Neutrophil (primary cell): ENCODE measurements around the gene DST.

Experiments used
- H3K27ac ChIP-seq: fragments of 200-600 bp; sonication (generic); 2 replicates; pipeline ENCODE4 v1.5.1; 2016; ENCODE audit warnings: mild to moderate bottlenecking, moderate library complexity
- H3K27me3 ChIP-seq: fragments of 200-600 bp; sonication (generic); 2 replicates; pipeline ENCODE4 v1.6.0; 2016; ENCODE audit warnings: mild to moderate bottlenecking
- H3K36me3 ChIP-seq: fragments of 200-600 bp; sonication (generic); 2 replicates; pipeline ENCODE4 v1.5.1; 2017
- H3K4me1 ChIP-seq, 2 experiments: fragments of 200-600 bp in 1 of 2; sonication (generic) in 1 of 2; 1 replicate in 1 of 2; 2 replicates in 1 of 2; pipeline versions ENCODE4 v1.5.1 to v1.6.1; 2013 to 2016; ENCODE audit warnings: low read depth in 1 of 2, low read length in 1 of 2, mild to moderate bottlenecking in 1 of 2, moderate library complexity in 1 of 2; ENCODE audit not compliant: control insufficient read depth in 1 of 2, insufficient read depth in 1 of 2
- H3K4me3 ChIP-seq, 2 experiments: fragments of 200-600 bp in 1 of 2; sonication (generic) in 1 of 2; 1 replicate in 1 of 2; 2 replicates in 1 of 2; pipeline ENCODE4 v1.5.1; 2013 to 2016; ENCODE audit warnings: low read depth in 1 of 2, low read length in 1 of 2, mild to moderate bottlenecking in 1 of 2, moderate library complexity in 1 of 2
- H3K9me3 ChIP-seq: fragments of 200-600 bp; sonication (generic); 2 replicates; pipeline ENCODE4 v1.5.1; 2016
- TF ChIP-seq, protein P1 (sequence below): fragments of 200-600 bp; sonication (generic); IDR thresholded peaks from 2 replicates; pipeline ENCODE4 v1.5.1; 2016; ENCODE audit warnings: antibody characterized with exemption

Gene DST

DNA sequence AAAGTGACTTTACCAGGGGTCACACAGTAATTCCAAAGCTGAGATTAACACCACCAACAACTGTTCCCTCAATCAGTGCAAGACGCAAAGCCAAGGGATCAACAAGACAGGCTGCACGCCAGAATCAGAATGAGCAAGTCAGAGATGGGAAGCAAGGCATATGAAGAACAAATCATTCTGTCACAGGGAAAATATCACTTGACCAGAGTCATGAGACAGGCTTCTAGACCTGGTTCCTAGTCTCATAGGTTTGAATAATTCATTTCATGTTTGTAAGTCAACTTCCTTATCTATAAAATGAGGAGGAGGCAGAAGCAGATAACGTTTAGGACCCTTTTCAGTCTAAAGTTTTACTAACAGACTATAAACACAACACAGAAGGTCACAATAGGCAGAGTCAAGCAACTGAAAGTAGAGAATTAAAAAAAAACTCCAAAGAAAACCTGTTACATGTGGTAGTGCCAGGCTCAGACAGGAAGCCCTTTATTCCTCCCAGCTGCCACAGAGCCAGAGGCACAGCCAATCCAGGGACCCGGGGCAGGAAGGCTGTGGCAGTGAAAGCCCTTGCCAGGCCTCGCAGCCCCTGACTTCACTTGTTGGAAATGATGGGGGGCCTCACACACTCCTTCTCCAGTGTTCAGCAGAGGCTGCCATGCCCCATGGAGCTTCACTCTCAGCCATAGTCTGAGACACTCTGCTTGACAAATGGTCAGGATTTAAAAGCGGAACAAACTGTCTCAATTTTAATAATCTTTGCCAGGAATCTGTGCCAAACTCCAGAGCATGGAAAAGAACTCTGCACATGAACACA is 29.2 kb upstream of the DST start:
- no peak overlapping the region for H3K27ac ChIP-seq
- H3K4me3 ChIP-seq, result no peak overlapping the region
- H3K36me3 ChIP-seq, result no peaks in the 10 kb centered on the region
- no peaks in the 10 kb centered on the region for H3K27me3 ChIP-seq
- no peaks in the 10 kb centered on the region for H3K9me3 ChIP-seq
- TF ChIP-seq, protein P1, sequence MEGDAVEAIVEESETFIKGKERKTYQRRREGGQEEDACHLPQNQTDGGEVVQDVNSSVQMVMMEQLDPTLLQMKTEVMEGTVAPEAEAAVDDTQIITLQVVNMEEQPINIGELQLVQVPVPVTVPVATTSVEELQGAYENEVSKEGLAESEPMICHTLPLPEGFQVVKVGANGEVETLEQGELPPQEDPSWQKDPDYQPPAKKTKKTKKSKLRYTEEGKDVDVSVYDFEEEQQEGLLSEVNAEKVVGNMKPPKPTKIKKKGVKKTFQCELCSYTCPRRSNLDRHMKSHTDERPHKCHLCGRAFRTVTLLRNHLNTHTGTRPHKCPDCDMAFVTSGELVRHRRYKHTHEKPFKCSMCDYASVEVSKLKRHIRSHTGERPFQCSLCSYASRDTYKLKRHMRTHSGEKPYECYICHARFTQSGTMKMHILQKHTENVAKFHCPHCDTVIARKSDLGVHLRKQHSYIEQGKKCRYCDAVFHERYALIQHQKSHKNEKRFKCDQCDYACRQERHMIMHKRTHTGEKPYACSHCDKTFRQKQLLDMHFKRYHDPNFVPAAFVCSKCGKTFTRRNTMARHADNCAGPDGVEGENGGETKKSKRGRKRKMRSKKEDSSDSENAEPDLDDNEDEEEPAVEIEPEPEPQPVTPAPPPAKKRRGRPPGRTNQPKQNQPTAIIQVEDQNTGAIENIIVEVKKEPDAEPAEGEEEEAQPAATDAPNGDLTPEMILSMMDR, result no peak
- no peaks in the 10 kb centered on the region for H3K4me1 ChIP-seq

DNA sequence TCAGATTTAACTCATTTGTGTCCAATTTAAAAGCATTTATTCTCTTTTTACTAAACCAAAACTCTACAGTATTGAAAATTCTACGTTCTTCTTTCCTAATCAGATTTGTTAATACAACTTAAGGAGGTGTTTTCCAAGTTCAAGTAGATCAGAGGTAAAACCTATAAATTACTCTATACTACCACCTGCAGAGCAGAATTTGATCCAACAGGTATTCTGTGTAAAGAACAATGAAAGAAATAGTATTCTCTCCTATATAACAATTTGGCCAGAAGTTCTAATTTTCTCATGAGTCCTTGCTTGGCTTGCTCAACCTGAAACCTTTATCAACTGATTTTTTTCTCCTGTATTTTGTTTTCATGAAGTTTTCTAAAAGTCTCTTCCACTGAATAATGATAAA is 28.5 kb upstream of the DST start:
- Histone ChIP-seq H3K27ac (no peak overlapping the region), H3K4me3 (no peak overlapping the region), H3K27me3 (no peaks in the 10 kb centered on the region), H3K4me1 (no peaks in the 10 kb centered on the region), H3K9me3 (no peaks in the 10 kb centered on the region), H3K36me3 (no peaks in the 10 kb centered on the region)
- TF ChIP-seq, protein P1, result no peak

DNA sequence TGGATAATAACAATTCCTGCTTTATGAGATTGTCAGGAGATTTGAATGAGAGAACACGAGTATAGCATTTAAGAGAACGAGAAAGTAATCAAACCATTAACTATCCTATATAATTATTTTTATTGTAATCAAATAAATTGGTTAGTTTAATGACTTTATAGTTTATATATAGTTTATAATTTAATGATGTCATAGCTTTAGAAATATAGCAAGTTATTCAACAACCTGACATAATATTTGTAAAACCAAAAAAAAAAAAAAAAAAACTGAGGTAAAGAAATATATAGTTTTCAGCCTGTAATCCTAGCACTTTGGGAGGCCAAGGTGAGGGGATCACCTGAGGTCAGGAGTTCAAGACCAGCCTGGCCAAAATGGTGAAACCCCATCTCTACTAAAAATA is 26.4 kb upstream of the DST start:
- no peak overlapping the region for H3K27ac ChIP-seq
- no peaks in the 10 kb centered on the region for H3K4me1 ChIP-seq
- H3K36me3 ChIP-seq, result no peaks in the 10 kb centered on the region
- TF ChIP-seq, protein P1, result no peak
- no peaks in the 10 kb centered on the region for H3K27me3 ChIP-seq
- H3K9me3 ChIP-seq, result no peaks in the 10 kb centered on the region
- H3K4me3 ChIP-seq, result no peak overlapping the region

DNA sequence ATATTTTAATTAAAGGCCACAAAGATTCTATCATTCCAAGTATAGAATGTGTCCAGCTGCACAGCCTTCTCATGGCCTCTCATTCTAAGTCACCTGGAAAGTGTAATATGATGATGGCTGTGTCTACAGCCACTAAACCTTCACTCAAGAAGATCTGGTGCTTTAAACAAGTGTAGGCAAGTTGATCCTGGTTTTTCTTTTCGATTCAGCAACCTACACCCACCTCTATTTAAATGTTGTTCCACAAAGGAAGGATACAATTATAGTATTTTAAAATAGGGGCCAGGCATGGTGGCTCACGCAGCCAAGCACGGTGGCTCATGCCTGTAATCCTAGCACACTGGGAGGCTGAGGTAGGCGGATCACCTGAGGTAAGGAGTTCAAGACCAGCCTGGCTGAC is 25.5 kb upstream of the DST start:
- Histone ChIP-seq H3K27ac (no peak overlapping the region), H3K9me3 (no peaks in the 10 kb centered on the region), H3K4me1 (no peaks in the 10 kb centered on the region), H3K36me3 (no peaks in the 10 kb centered on the region), H3K27me3 (no peaks in the 10 kb centered on the region), H3K4me3 (no peak overlapping the region)
- TF ChIP-seq, protein P1, result no peak

DNA sequence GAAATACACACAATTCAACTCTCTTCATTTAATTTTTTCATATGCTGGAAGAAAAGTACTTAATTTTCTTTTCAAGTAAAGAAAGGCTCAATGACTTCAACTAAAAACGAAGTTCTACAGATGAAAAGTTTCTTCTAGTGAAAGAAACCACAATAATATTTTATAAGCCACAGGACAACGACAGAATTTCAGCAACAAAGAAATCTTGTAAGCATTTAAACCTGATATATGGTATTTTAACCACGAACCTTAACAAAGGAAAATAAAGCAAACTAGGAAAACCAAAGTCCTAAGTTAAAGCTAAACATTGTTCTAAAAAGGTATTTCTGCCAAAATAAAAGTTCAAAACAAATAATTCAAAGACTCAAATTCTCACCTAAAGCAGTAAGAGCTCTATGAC is 24.6 kb upstream of the DST start:
- no peak overlapping the region for H3K27ac ChIP-seq
- TF ChIP-seq, protein P1, result no peak
- no peaks in the 10 kb centered on the region for H3K4me1 ChIP-seq
- H3K4me3 ChIP-seq, result no peak overlapping the region
- no peaks in the 10 kb centered on the region for H3K27me3 ChIP-seq
- H3K36me3 ChIP-seq, result no peaks in the 10 kb centered on the region
- no peaks in the 10 kb centered on the region for H3K9me3 ChIP-seq
